Uterus (tissue), 2 donors: ENCODE results near the gene ZNF830.

ENCODE experiments used
- CTCF ChIP-seq, 4 experiments: fragments of 200-600 bp in 2 of 4; fragments of 450-650 bp in 2 of 4; sonication (generic) in 2 of 4; IDR thresholded peaks; one replicate each; pipeline ENCODE4 v1.5.1; 2016 to 2019; ENCODE audit warnings: antibody characterized with exemption in 4 of 4, mild to moderate bottlenecking in 2 of 4, moderate library complexity in 1 of 4
- POLR2A ChIP-seq, 2 donors: fragments of 450-650 bp; IDR thresholded peaks; one replicate each; pipeline ENCODE4 v1.6.1; 2016; ENCODE audit warnings: antibody characterized with exemption in 2 of 2, mild to moderate bottlenecking in 1 of 2, moderate library complexity in 1 of 2

GRCh38 chr17:34979153-34979552, 17.8 kb downstream of the ZNF830 start:
- TF ChIP-seq CTCF (IDR thresholded peaks at IDR 0.05) (no peak), POLR2A (IDR thresholded peaks at IDR 0.05) (no peak)
